8988T (cell line): ENCODE results near the gene EFCAB8.

Experiments used
- DNase-seq: peaks from one replicate; pipeline ENCODE4 v3.0.0; 2011

Gene EFCAB8

DNA sequence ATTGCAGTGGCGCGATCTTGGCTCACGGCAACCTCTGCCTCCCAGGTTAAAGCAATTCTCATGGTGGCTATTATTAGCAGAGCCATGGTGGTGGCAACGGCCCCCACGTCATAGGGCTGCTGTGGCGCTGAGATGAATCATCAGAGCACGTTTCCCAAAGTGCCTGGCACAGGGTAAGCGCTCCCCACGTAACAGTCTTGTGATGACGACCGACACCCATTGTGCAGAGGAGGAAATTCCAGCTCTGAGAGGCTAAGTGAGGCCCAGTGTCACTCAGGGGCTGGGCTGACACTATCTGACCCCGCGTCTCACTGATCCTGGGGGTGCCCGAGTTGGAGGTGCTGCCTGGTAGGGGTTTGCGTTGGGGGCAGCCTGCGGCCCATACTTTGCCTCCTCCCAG, 129.3 kb downstream of the EFCAB8 start:
- DNase-seq, result no peak

DNA sequence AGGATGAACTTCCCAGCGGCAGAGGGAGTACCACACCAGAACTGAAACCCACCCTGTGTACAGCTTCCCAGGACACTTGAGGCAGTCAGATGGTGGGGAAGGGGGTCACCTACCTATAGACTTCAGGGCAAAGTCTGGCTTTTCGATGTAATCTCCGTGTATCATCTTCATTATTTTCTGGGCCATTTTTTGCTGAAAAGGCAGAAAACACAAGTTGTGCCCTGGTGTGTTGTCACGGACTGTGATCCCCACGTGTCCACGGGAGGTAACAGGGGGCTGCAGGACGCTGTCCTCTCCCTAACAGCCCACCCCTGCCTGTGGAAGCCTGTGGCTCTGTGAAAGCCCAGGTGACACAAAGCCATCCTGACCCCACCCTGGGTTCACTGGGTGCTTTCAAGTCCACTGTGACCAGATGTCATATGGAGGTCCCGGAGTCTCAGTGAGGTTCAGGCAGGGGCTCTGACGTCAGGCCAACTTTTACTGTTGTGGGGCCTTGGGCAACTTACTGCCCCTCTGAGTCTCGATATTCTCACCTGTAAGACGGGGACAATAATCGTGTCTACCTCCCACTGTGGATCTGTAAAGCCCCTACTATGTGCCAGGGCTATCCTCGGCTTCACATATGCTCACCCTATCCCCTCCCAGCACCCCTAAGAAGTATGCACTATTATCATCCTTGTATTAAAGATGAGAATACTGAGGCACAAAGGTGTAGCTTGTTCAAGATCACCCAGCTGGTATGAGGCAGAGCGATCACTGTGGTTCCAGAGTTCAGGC, 131.0 kb downstream of the EFCAB8 start:
- DNase-seq, result no peak

DNA sequence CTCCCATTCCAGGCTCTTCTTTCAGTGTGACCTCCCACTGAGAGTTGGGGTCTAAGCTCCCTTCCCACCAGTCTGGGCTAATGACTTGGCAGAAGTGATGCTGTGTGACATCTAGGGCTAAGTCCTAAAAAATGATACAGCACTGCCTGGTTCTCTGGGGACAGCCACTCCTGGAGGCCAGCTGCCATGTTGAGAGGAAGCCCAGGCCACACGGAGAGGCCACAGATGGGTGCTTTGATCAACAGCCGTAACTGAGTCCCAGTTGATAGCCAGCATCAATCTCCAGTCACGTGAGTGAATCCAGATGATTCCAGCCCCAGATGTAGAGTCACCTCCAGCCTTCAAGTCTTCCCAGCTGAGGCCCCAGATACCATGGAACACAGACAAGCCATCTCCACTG, 131.7 kb downstream of the EFCAB8 start:
- DNase-seq, result no peak

DNA sequence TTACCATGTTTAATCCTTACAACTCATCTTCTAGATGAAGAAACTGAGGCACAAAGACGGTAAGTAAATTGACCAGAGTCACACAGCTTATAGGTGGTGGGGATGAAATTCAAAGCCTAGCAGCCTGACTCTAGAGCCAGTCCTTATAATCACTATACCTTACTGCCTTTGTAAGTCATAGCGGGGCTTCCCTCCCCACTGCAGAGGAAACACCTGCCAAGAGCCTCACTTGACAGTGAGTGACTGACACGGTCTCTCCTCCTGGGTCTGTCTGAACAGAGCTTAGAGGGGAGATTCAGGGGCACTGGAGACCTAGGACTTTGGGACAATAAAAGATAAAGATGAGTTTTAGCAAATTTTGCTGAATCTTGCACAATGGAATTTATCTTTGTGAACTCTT, 132.7 kb downstream of the EFCAB8 start:
- DNase-seq, result no peak

DNA sequence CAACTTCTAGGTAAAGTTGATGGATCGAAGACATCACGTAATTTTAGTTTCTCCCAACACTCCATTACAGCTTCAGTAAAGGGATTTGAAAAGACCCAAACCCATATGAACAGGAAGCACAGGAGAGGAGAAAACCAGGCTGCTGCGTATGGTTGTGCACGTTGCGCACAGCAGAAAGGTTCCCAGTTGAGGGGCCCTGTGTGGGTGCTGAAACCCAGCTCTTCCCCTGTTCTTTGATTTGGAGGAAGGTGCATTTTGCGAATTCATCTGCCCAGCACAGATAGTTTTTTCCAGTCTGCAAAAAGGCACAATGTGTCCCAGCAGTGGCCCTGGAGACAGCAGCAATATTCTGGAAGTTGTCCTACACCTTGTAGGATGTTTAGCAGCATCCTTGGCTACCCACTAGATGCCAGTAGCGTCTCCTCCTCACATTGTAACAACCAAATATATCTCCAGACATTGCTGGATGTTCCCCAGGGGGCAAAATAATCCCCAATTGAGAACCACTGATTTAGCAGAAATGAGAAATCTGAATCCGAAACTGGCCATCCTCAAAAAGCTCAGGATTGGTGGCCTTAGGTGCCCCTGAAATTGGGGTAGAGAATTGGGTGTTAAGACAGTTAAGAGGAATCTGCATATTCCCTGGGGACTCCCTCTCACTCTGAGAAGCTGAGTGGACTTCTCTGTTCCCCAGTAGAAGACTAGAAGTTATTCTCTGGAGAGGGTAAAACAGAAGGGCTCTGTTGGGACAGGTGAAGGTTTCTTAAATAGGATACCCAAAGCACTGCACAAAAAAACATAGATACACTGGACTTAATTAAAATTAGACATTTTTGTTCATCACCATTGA, 133.3 kb downstream of the EFCAB8 start:
- no peak for DNase-seq

DNA sequence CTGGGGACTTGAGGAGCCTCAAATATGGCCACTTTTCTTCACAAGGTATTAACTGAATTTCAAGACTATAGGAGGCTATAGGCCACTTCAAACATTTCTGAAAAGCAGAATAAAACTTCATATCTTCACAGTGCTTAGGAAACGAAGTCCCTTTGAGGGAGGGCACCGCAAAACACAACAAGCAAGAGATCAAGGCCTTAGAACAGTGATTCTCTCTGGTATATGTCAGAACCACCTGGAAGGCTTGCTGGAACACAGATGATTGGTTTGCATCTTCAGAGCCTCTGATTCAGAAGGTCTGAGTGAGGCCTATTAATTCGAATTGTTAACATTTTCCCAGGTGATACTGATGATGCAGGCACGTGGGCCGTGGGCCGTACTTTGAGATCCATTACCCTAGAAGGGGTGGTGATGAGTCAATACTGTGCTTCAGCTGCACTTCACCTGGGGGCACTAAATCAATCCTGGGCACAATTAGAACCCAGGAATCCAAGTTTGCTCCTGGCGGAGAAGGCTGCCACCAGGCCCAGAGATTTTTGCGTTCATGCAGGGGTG, 134.8 kb downstream of the EFCAB8 start:
- DNase-seq, result no peak

DNA sequence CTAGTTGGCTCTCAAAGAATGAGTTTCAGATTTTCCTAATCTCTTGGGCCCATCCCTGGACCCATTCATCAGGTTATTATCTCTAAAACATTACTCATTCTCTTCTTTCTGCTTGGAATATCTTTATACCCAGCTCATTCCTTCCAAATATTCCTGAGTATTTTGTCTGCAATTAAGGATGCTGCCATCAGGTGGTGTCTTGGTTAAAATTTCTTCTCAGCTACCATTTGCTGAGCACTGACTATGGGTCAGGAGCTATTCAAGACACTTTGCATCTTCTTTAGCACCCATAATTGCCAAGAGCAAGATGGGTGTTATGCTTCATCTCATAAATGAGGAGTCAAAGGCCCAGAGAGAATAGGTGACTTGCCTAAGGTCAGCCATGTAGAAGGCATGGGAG, 137.1 kb downstream of the EFCAB8 start:
- no peak for DNase-seq

DNA sequence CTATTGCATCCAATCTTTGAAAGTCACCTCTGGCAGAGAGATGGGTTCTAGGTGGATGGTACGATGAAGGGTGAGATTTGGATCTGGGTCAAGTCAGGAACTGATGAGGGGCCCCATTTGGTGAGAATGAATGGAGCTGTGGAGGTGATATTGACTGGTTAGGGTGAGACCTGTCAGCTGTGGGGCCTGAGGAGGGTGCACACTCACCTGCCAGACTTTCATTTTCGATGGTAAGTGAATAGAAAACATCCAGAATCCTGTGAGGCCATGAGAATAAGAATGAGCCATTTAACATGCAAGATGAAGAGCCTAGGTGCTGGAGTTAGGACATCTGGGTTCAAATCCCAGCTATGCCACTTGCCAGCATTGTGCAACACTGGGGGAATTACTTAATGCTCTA, 138.7 kb downstream of the EFCAB8 start:
- no peak for DNase-seq

DNA sequence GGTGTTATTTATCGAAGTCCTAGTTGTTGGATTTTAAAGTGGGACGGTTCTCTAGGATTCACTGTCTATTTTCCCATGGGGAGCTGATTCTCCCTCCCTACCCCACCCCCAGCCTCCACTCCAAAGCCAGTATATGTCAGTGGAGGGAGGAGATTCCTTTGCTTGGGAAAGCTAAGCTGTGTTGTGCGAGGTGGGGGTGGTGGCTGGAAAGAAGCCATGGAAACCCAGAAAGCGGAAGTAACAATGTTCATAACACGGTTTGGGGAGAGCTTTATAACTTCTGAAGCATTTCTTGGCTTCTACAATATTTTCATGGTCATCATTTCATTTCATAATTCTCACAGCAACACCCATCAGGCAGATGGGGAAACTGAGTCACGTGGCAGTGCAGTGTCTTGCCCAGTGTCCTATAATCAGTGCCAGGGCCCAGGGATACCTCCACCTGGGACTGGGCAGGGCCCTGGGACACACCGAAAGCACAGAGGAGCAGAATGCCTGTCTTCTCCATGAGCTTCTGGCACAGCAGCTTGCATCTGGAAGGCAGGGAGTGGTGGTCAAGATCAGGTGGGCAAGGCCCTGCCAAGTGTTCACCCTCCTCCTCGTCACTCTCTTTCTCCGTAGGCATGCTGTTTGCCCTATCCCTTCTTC, 141.0 kb downstream of the EFCAB8 start:
- no peak for DNase-seq

DNA sequence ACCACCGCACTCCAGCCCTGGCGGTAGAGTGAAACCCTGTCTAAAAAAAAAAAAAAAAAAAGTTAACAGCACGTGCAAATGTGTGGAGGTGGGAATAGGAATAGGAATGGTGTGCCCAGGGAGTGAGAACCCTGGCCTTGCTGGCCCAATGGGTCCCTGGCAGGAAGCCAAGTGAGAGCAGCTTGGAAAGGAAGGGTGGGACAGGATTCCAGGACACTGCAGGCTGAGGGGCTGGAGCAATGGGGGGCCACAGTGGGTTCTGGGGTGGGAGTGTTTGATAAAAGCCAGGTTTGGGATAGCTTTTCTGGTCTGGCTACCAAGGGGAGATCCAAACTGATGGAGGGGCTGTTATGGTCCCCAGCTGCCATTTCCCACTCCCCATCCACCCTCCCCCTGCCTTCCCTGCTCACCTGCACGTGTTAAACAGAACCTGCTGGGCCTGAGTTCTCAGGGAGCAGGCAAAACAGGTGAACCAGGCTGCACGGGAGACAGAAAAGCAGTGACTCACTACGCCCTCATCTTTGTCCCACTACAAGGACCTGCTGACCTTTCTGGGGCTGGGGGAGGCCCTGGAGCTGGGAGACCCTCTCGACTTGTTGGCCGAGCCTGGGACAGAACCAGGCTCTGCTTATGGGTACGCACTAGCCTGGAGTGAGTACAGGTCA, 142.2 kb downstream of the EFCAB8 start:
- DNase-seq, result no peak

DNA sequence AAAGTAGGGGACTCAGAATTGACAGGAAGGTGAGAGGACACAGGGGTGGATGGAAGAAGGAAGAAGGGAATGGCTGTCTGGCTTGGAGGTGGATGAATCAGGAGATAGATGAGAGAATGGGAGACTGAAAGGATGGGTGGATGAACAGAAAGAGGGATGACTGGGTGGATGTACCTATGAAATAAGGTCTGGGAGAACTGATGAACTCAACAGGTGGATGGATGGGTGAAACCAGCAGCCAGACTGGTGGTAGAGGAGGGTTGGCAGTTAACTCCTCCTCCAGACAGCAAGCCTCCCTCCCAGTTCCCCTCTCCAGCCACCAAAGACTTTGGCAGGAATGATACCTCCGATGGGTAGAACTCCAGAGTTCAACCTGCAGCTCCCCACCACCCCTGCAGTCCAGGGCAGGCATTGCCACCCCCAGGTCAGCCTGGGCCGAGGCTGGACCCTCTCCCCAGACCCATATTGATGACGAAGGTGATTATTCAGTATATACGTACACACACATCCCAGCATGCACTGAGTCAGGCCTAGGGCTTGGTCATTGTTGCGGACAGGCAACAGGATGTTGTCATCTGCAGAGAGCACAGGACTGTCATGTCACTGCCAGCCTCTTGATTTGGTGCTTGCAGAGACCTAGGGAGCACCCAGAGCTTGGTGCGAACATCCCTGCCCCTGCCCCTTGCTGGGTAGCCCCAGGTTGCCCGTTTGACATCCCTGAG, 143.5 kb downstream of the EFCAB8 start:
- DNase-seq, result no peak

DNA sequence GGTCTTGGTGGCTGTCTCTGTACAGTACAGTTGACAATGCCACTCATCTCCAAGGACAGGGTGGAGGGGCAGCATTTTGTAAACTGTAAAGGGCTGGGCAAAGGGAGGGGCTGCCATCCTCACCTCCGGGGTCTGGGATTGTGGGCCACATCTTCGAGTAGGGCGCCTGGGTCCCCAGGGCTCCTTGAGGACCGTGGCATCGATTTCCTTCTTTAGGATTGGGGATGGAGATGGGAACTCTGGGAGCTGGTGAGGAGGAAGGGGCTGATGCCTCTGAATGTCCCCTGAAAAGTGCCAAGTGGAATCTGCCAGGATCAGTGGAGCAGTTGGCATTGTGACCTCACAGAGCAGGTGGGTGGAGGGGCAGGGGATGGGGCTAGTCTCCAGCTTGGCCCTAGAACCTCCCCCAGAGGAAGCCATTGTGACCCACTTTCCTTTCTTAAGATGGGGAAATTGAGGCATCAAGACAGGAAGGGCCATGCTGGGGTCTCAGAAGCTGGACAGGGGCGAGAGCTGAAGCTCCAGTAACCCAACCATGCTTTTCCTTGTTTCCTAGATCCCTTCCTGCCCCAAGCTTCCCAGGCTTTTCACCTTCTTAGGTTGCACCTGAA, 145.5 kb downstream of the EFCAB8 start, which contains the start of gene SUN5:
Gene SUN5, minus strand, starts transcription at position 293 of the 611 bp plus-strand sequence. Its CDS starts 93 bp downstream, at position 200.
- DNase-seq, result no peak

DNA sequence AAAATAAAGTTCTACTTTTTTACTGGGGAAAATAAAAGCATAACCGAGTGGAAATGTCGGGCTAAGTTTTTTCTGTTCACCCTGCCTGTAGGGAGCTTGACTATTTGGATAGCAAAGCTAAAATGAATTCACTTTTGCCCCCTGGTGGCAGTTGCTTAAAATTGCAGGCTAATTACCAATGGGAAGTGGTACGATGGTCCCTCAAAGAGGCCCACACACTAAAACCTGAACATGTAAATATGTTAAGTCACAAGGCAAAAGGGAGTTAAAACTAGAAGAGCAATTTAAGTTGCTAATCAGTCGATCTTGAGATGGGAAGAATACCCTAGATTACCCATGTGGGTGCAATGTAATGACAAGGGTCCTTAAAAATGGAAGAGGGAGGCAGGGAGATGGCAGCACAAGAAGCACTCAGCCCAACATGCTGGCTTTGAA, 146.4 kb downstream of the EFCAB8 start:
- no peak for DNase-seq

DNA sequence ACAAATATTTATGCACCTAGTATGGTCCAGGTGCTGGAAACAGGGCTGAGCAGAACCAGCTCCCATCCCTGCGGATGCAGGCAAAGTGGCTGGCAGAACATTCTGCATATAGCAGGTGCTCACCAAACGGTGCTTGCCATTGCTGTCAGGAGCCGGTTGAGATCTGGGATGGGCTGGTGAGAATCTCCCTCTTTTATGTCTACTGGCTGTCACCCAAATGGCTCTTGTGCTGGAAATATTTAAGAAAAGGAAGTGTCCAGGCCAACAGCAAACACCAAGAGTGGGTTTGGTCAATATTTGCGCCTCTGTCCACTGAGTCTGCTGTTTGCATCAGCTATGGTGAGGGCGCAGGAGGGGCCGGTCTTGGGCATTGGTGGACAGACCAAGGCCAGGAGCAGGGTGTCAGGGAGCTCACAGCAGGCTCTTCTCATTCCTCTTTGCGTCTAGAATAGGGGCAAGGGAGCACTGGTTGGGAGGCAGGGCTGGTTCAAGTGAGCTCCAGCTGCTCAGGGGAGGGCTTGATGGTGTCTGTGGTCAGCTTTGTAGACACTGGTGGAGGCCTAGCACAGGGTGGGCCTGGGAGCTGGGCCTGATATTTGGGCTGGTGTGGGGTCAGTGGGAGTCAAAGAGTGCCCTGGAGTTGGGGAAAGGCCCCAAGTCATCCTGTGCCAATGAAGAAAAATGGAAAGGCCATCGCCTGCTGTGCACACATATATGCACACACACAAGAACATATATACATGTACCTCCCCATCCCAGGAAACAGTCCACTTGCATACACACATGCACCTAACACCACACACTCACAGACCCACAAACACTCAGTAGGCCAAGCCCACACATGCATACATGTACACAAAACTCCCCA, 147.4 kb downstream of the EFCAB8 start:
- DNase-seq, result no peak

DNA sequence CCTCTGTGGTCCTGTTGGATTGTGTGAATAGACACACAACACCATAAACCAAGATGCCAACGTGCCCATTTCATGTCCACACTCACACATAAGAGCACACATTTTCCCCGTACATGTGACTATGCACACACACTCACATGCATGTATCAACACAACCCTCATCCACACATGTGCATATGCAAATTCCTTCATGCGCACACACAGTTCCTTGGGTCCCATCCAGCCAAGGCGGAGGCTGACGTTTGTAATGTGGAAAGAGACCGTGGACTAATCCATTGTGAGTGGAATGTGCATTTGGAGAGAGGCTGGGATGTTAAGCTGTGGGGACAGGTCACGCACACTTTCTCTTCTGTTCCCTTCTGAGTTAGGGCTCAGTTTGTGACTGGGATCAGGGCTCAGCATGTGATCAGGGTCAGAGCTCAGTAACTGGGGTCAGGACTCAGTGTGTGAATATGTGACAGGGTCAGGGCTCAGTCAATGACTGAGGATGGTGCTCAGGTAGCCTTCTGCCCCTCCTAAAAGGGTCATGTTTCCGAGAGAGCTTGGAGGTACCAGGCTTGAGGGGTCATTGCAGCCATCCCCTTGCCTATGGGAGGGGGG, 148.2 kb downstream of the EFCAB8 start:
- DNase-seq, result no peak

DNA sequence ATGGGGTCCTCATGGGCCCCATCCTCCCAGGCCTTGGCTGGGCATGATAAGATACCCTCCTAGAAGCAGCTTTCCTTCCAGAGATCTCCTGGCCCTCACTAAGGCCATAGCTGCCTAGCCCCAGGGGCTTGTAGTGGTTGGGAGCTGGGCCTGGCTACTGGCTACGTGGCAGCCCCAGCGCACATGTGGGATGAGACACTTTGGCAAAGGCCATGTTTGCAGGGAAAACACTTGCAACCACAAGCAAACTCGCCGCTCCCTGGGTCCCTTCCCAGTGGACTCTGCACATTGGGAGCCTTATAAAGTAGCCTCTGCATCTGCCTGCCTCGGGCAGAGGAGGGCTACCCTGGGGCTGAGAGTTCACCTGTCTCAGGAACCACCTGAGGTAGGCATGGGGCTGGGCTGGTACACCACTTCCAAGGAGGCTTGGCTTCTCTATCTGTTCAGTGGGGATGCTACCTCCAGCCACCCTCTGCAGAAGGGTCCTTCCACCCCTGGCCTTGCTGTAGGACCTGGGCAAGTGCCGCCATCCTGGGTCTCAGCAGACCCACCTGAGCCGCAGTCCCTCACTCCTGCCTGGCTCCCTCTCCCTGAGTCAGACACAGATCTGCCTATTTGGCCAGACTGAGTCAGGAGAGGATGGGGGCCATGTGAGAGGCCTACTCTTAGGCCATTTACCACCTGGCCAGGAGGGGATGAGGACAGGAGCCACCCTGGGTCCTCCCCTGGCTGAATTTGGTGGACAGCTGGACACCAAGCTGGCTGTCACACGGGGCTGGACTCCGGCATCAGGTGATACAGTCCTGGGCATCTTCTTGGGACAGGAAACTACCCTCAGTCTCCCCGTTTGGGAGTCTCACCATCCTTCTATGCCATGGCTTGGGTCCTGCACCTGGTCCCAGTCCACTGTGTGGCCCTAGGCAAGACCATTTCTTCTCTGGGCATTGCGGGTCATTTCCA, 148.9 kb downstream of the EFCAB8 start, which contains the start of gene BPIFB2:
Gene BPIFB2, plus strand, starts transcription at position 329 of the 960 bp plus-strand sequence. CDS start 871 bp downstream, outside the sequence.
- no peak for DNase-seq

DNA sequence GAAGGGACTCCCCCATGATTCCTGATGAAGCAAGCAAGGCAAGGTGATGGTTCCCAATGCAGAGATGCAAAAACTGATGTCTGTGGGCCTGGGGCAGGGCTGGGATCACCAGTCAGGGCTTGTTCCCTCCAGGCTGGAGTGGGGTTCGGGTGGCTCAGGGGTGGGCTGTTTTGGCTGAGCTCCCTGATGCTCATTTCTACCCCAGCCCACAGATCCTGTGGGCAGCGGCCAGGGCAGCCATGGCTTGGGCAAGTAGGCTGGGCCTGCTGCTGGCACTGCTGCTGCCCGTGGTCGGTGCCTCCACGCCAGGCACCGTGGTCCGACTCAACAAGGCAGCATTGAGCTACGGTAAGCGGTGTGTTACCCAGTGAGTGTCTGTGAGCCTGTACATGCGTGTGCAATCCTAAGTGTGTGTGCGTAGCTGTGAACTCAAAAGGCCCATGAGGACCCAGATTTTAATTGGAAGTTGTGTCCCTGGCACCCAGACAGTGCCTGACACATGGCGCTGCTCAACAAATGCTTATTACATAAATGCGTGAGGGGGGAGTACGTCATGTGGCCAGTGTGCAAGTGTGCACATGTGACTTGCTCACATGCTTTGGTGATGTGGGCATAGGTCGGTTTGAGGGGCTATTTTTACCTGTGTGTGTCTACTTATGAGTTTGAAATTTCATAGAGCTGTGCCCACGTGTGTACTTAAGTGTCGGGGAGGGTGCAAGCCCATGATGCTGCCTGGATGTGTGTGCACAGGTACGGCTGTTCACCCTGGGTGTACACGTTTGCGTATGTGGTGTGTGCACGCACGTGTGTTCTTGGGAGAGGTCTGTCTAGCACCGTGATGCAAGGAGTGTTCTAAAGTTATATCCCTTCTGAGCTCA, 149.9 kb downstream of the EFCAB8 start:
- no peak for DNase-seq
